Vagina (tissue), 2 donors: ENCODE results near the gene TTC9C.

Experiments used
- POLR2A ChIP-seq, 2 donors: fragments of 450-650 bp; IDR thresholded peaks; one replicate each; pipeline ENCODE4 v1.6.1; 2017; ENCODE audit warnings: antibody characterized with exemption in 2 of 2, mild to moderate bottlenecking in 2 of 2, moderate library complexity in 2 of 2
- POLR2AphosphoS5 ChIP-seq, 2 donors: sonication (generic); formaldehyde crosslinking; IDR thresholded peaks; one replicate each; pipeline ENCODE4 v1.9.0; 2017; ENCODE audit warnings: antibody characterized with exemption in 2 of 2, mild to moderate bottlenecking in 2 of 2, low read depth in 1 of 2; ENCODE audit not compliant: insufficient read depth in 1 of 2
- TF ChIP-seq, protein P1 (sequence below), 3 experiments: fragments of 450-650 bp in 2 of 3; fragments of 200-600 bp in 1 of 3; sonication (generic) in 1 of 3; IDR thresholded peaks; one replicate each; pipeline ENCODE4 v1.5.1; 2017 to 2019; ENCODE audit warnings: antibody characterized with exemption in 3 of 3, mild to moderate bottlenecking in 2 of 3, moderate library complexity in 2 of 3

DNA sequence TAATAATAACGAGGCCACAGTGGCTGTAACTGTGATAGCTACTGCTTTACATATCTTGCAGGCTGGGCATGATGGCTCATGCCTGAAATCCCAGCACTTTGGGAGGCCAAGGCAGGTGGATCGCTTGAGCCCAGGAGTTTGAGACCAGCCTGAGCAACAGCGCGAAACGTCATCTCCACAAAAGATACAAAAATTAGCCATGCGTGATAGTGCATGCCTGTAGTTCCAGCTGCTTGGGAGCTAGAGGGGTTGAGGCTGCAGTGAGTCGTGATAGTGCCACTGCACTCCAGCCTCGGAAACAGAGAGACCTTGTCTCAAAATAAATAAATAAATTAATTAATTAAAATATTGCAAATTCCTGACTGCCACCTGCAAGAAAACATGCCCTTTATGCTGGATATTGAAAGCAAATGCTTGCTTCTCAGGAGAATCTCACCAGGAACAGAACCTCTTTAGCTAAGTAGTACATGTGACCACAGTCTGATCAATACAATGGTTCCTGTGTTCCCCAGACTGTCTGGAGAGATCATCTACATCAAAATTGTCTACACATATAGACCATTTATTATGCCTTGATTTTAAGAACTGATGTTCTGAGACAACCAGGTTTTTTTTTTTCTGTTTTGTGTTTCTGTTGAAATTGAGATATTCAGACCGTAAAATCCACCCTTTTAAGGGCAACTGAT lies 19.3 kb downstream of the TTC9C start:
- TF ChIP-seq, protein P1, sequence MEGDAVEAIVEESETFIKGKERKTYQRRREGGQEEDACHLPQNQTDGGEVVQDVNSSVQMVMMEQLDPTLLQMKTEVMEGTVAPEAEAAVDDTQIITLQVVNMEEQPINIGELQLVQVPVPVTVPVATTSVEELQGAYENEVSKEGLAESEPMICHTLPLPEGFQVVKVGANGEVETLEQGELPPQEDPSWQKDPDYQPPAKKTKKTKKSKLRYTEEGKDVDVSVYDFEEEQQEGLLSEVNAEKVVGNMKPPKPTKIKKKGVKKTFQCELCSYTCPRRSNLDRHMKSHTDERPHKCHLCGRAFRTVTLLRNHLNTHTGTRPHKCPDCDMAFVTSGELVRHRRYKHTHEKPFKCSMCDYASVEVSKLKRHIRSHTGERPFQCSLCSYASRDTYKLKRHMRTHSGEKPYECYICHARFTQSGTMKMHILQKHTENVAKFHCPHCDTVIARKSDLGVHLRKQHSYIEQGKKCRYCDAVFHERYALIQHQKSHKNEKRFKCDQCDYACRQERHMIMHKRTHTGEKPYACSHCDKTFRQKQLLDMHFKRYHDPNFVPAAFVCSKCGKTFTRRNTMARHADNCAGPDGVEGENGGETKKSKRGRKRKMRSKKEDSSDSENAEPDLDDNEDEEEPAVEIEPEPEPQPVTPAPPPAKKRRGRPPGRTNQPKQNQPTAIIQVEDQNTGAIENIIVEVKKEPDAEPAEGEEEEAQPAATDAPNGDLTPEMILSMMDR (IDR thresholded peaks at IDR 0.05), result no peak
- TF ChIP-seq POLR2A (IDR thresholded peaks at IDR 0.05) (no peak), POLR2AphosphoS5 (IDR thresholded peaks at IDR 0.05; ENCODE audit: insufficient read depth in 1 of 2, low read depth in 1 of 2) (no peak)
